GM18951 (cell line): ENCODE results near the gene SYNM.

Experiments used
- POLR2A ChIP-seq: IDR thresholded peaks from 4 replicates; pipeline ENCODE4 v1.6.1; 2011; ENCODE audit warnings: mild to moderate bottlenecking; ENCODE audit not compliant: insufficient read length, insufficient read depth; ENCODE audit errors: extremely low read depth
- in situ Hi-C: fragments of 300-500 bp; cut with MboI; formaldehyde crosslinking; loops from one replicate; pipeline ENCODE4 v1.12.0; 2022; ENCODE audit warnings: low sequenced_read_pairs, mixed read lengths, inconsistent platforms; ENCODE audit not compliant: unreplicated experiment

SYNM gene

DNA sequence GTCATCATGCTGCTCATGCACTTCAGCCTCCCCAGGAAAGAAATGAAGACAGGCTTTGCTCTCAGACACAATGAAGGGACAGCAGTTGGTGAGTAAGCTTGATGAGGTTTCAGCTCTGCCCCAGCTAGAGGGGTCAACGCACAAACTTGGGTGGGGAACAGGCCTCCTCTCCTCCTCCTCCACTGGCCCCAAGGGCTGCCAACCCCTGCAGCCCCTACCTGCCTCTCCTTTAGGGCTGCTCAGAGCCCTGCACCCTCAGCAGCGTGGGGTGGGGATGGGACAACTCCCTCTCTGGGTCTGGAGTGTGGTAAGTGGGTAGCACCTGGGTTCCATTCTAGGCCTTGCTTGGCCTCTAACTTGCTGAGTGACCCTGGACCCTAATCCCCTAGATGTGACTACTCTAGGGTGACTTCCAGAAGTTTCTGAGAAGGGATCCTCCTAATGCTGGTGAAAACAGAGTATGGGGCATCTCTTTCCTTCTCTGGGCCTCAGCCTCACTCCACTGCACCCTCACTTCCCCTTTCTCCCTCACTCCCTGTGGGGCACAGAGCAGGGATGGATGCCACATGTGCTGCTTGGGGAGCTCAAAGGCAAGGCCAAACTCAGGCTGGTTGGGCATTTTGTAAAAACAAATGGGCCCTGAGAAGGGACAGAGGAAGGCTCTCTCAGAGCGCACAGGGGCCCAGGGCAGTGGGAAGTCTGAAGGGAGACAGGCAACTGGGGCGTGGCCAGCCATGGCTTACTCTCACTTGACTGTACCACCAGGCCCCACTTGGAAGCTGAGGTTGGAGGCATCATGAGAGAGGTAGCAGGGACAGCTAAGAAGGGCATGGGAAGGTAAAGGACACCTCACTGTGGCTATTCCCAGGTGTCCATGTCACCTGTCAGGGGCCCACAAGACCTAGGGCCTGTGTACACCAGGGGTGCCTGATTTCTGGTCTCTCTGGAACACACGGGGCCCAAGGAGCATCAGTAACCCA is 64.0 kb downstream of the SYNM start:
- no peak for TF ChIP-seq POLR2A
- in situ Hi-C loops: no loop called here

DNA sequence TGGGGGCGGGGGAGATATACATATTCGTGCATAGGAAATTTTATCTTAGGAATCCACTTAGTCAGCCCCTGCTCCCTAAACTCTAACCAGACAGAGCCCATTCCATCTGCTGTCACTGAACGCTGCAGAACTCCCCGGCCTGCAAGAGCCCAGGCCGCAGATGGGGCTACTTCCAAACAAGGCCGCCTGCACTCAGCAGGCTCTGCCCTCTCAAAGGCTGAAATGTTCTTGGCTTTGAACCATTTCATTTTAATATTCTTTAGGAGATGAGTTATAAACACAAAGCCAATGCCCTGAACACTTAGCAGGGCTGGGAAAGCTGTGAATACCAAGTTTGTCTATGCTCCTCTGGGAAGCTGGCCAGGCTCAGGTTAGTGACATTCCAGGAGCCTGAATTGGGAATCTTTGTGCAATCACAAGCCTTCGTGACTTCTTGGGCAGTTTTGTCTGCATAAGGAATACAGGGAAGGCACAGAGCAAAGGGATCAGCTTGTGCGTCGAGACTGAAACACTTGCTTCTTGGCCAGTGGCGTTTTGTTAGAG is 65.0 kb downstream of the SYNM start:
- in situ Hi-C loops: no loop called here
- no peak for TF ChIP-seq POLR2A

DNA sequence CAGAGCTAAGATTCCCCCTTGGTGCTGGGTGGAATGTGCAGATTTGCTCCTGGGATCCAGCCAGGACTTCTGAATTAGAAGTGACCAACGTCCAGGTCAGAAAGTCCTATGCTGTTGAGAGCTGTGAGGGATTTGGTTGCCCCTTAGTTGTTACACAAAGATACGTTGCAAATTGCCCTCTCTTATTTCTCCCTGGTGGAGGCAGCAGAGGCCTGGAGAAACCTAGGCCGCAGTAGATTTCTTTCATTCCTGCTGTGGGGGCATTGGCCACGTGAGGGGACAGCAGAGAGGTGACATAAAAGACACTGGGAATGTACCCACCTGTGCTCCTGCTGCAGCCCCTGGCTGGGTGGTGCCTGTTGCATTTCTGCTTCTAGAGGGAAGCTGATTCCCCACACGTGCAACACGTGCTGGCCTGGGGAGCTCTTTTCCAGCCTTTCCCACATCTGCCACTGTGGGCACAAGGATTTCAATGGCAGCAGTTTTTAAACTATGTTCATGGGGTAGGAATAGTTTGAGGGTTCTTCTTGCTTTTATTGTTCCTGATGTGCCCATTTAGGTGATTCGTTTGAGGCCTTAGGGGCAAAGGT is 65.7 kb downstream of the SYNM start:
- in situ Hi-C loops: no loop called here
- TF ChIP-seq POLR2A: no peak

DNA sequence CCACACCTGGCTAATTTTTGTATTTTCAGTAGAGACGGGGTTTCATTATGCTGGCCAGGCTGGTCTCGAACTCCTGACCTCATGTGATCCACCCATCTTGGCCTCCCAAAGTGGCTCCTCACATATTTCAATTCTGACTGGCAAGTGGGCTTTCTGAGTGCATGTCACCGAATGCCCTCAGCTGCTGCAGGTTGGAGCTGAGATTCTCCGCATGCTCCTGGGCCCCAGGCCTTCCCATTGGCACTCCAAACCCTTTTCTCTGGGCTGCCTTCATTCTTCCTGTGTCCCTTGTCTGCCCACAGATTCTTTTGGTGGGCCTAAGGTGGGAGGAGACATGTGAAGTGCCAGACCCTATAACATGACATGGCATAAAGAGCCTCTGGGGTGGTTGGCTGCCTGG is 67.3 kb downstream of the SYNM start:
- in situ Hi-C loops: no loop called here
- no peak for TF ChIP-seq POLR2A

DNA sequence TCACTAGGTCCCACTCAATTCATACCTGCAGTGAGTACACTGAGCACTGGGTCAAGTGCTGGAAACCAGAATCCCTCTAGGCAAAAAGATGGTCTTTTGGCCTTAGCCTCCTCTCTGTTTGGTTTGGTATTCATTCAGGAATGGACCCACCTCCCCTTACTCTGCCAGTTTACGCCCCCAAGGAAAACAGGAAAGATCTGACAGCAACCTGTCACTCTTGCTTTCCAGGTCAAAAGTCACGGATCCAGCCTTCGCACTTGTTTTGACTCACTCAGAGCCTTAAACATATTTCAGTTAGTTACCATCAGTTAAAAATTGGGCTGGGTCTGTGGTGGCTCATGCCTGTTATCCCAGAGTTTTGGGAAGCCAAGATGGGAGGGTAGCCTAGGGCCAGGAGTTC is 68.1 kb downstream of the SYNM start:
- no peak for TF ChIP-seq POLR2A

DNA sequence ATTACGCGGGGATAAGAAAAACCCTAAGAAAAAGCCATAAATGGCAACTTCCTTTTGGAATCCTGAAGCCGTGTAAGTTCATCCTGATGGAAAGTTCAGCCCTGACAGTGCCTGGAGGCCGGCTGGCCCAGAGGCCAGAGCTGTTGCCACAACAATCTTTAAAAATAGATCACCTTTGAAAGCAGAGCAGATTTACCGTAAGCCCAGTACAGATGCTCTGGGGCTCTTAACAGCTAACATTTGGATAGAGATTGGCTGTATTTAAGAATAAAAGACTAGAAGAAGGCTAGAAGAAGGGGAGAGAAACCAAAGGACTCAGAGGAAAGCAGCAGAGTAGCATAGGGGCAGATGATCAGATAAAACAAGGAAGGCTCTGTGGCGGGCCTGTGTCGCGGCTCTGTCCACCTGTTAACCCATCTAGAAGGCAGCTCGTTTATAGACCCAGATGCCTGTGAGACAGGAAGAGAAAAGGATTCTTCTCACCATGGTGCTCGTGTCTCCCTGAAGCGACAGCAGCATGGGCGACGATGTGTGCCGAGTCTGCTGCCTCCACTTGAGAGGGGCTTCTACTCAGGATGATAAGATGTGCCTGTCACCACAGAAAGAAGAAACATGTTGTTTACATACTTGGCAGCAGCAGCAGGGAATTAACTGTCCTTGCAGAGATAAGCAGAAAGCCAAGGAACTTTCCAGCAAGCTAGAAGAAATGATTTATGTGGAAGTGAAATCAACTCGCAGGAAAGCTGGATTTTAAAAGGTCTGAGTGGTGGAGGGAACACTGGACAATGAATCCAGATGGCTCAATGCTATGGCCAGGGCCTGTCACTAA is 69.9 kb downstream of the SYNM start:
- no peak for TF ChIP-seq POLR2A
- in situ Hi-C loops: no loop called here

More for the DNA sequence above, 68.1 kb downstream of the SYNM start:
- in situ Hi-C loops: no loop called here

DNA sequence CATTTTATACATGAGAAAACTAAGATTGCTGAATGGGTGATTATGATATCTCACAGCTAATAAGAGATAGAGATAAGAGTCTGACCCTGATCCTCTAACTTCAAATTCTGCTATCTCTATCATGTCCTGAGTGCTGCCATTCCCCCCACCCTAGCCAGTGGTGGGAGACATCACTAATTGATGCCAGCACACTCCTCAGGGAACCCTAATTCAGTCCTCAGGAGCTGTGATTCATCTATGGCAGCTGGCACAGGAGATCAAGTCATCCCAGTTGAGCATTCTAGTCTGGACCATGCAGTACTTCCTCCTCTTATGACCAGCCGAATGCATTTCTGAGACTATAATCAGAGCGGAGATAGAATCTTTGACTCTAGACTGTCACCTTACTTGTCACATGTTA is 71.9 kb downstream of the SYNM start:
- in situ Hi-C loops: no loop called here
- TF ChIP-seq POLR2A: no peak

DNA sequence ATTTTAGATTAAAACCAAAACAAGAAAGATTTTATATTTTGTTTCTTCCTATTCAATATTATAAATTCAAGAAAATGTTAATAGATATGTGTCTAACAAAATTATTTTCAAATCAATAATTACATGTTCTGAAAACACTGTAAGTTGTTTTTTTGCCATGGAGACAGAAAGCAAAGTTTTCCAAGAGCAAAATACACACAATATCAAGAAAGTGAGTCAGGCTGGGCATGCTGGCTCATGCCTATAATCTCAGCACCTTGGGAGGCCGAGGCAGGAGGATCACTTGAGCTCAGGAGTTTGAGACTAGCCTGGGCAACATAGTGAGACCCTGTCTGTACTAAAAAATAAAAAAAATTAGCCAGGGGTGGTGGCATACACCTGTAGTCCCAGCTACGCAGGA is 72.8 kb downstream of the SYNM start:
- in situ Hi-C loops: no loop called here
- TF ChIP-seq POLR2A: no peak

DNA sequence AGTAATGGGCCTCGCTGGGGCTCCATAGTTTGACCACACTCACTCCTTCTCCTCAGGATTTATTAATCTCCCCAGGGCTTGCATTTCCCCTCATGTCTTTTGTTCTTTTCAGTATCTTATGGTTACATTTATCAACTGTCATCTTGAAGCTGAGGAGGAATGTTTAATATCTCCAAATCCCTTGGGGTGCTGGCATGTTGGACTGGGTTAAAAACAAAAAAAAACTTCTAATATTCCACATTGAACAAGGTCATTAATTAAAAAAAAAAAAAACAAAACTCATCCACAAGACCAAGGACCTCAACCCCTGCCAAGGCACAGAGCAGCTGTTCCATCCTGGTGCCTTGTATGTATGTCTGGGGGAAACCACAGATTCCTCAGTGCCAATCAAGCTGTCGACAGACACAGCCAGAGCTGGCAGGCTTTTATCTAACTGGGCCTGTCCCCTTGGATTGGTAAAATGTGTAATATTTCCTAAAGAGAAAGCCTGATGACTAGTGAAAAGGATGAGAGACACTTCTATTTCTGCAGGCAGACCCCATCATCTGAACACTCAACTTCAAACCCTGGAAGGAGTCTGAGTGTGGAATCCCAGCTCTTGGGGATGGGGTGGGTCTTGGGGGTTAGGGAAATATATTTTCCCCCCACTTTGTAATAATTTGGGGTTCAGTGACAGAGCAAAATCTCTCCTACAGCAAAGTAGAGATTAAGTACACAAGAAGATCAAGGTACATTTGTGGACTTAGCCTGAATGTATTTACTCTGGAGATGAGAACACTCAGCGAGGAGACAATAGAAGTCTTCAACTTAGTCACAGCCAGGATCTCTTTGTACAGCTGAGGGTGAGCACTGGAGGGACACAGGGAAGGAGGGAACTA is 75.4 kb downstream of the SYNM start:
- in situ Hi-C loops: no loop called here
- no peak for TF ChIP-seq POLR2A

DNA sequence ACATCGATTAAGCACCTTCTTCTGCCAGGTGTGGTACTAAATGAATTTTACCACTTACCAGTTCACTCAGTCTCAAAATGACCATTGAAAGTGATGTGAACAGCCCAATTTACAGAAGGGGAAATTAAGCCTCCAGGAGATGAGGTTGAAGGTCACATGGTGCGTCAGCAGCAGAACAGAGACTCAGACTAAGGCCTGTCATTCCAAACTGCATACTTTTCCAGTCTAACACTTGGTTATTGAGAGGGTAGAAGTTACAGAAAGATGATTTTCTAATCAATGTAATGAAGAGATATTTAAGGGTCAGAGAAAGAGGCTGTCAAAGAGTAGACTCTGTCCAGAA is 76.1 kb downstream of the SYNM start:
- no peak for TF ChIP-seq POLR2A
- in situ Hi-C loops: no loop called here

DNA sequence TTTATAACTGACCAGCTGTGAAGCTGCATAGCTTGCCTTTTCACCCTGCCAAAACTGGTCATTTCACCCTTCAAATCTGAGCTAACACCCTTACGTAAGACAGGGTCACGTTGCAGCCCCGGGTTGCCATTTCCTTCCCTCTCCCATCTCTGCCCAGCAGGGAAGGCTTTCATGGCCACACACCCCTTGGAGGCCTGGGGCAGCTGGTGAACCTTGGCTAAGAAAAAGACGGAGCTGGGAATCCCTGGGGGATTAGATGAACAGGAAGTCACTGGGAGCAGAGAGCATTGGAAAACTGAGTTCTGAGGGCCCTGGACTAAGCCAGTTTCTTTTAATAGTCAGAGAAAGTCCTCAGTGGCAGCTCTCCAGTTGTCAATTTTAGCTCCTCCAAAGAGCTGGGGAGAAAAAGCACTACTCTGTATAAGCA is 76.7 kb downstream of the SYNM start:
- TF ChIP-seq POLR2A: no peak
- in situ Hi-C loops: no loop called here

DNA sequence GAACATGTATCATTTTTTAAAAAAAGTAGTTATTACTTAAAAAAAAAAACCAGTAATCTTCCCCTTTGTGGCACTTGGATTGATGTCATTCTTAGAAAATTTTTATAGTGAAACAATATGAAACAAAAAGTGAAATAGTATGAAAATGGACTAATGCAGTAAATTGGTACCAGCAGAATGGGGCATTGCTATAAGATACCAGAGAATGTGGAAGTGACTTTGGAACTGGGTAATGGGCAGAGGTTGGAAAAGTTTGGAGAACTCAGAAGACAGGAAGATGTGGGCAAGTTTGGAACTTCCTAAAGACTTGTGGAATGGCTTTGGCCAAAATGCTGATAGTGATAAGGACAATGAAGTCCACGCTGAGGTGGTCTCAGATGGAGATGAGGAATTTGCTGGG is 77.9 kb downstream of the SYNM start:
- in situ Hi-C loops: no loop called here
- TF ChIP-seq POLR2A: no peak
